EL (cell line): ENCODE results near the gene CDH12.
"Not testable (repeated sequence)": the region's sequence is repeated elsewhere in the genome, so short reads cannot be mapped to it uniquely, and the experiment has no call there.

Experiments
- DNase-seq: peaks from one replicate; pipeline ENCODE4 v3.0.0-alpha.2; 2016

CDH12 gene

DNA sequence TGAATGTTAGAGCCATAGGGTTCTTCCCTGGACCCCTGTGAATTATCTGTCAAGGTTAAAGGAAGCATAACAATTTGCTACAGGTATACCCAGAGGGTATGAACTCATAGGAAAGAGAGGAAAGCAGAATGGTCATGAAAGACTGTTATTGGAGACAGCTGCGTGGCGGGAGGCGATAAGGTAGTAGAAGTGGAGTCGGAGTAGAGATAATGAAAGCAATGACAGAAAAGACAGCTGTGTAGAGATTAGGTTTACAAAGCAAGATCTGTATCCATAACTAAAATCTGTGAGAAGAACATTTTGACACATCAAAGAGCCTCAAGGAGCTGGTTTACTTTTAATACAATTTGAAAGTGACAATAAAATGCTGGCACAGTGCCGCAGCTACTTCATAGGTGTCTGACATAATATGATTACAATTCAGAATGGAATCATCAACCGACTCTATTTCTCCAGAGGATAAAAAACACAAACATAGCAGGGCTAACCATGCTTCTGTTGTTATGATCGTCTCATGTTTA lies 603.9 kb downstream of the CDH12 start:
- no peak for DNase-seq

DNA sequence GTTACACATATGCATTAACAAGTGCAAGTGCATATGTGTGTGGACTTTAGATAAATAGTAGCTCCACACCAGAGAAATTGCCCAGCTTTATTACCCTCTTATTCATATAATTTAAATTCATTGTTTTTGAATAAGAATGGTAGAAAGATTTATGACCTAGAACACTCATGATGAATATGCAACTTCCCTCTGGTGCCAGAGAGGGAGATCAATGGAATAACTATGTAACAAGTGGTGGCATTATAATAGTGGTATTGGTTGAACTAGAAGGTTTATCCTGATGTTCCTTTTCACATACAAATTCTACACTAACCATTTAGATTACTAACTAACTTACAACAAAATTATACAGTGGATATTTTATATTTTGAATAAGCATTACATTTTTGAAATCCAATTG lies 607.4 kb downstream of the CDH12 start:
- DNase-seq = no peak

DNA sequence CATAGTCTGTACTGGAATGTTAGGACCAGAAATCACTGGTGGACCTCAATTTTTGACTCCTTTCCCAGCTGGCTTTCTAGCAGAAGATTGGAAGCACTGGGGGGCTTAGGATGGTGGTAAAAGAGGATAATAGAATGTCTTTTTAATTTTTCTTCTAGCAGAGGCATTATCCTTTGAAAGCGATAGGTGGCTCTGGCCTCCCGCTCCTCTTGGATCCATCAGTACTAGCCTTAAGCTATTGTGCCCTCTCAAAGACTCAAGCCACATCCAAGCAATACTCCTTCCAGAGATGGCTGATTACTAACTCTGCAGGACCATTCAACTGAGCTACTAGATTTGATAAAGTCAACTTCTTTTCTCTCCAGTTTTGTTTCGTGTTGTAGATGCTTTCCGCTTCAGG lies 610.6 kb downstream of the CDH12 start:
- no peak for DNase-seq

DNA sequence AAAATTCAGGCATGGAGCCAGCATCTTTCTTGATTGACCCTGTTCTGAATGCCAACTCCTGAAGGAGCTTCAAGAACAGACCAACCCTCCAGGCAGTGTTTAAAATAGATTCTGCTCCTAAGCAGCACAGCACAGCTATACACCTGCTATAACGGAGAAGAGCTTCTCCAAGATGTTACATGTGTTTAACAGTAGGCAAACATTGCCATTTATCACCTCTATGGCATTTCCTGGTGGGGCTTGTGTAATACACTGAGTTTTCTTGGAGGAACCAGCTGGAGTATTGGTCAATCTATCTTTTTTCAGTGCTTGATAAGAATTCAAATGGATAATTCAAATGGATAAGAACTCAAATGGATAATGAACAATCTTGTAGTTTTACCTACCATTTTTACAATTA lies 615.1 kb downstream of the CDH12 start:
- no peak for DNase-seq

DNA sequence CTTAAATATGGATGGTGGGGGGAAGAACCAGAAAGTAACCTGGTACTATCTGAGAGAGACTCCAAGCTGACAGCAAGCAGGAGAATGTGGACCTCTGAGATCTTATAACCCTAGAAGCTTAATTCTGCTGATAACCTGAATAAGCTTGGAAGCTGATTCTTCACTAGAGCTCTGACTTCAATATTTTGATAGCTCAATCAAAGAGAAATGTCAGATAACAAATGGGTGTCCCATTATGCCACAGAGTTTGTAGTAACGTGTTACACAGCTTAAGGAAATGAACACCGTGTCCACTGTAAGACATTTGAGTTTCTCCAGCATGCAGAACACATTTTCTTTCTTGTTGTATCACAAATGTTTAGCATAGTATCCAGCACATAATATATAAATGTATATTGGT lies 626.7 kb downstream of the CDH12 start:
- no peak for DNase-seq

DNA sequence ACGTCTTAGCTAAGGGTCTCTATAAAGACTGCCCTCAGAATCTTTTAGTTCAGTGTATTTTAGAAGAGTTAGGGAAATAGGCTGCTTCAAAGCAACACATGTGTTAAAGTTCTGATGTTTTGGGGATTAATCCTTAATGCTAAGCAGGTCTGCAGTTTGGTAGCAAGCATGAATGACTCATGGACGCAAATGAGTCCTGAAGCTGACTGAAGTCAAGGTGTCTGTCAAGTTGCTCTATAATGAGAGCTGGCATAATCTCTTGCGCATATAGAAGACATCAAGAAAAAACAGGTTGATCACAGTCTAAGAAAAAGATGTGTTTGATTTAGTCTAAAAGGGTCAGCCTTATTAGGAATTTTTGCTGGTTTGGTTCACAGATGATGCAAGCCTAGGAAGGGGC lies 630.1 kb downstream of the CDH12 start:
- DNase-seq = no peak

DNA sequence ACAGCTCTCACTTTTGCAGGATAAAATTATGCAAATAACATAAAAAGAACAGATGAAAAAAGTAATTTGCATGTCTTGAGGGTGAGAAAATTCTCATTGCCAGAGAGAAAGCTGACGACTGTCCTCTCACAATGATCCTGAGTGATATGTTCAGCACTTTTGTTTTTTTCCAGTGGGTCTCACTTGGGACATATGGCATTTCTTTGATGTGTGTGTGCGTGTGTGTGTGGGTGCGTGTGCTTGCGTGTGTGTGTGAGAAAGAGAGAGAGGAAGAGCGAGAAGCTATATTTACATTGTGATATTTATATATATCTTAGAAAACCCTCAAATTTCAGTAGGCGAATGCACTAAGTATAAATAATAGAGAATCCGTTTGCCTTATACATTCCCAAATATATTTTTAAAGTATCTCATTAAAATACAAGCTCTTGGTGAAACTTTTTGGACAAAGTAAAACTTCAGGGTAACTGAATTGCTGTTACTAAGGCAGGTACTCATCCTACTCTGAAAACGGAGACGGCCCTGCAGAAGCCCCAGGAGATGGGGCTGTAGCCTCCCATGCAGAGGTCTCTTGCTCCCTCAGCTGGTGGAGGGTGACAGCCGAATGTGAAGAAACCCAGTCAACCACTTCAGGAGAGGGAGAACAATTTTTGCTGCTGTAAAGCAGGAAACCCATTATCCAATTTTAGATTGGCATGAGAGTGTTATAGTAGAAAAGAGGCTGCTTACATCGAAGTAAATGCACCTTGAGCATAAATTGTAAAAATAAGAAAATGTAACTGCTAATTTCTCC lies 639.2 kb downstream of the CDH12 start:
- DNase-seq = not testable (repeated sequence)

DNA sequence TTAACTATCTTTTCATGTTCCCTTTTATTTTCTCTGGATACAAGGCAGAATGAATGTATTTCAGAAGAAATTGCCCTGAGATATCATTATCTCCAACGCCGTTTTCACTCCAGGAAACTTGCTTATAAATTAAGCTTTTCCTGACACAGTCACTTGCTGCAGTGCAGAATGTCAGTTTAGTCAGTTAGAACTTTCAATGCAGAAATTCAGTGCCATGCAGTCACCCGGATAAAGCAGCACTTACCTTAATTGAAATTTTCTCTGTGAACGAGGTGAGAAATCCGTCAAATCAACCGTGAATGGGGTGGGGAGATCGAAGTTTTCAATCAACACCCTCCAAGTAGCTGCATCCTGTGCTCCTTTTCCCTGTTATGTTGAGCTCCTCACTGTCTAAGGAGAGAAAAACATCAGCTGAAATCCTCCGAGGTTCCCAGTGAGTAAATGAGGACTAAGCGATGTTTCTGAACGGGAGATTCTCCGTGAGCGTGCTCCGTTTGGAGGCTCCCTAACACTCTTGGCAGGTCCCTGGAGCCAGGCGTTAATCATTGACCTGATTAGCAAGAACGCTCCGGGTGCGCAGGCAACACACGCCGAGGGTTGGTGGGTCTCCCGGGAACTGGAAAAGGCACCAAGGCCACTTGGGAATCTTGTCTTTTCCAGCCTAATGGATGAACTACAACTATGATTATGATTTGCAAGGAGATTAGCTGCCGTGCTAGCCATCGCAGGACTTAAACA lies 640.7 kb downstream of the CDH12 start:
- not testable (repeated sequence) for DNase-seq

DNA sequence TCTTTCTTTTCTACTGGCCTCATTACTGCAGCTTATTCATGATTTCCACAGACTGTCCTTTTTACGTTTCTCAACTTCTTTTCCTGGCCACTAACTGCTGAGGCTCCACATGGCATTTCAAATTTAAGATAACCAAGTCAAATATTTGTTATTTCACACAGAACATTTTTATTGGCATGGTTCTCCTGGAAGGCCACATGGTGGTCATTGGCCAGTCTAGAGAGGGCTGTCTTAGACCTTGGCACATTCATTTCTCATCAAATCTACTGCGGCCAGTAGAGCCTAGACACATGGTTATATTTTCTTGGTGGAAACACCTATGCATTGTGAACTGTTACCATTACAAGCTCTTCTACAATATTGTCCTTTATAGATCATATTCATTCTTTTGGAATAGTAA lies 644.7 kb downstream of the CDH12 start:
- not testable (repeated sequence) for DNase-seq

DNA sequence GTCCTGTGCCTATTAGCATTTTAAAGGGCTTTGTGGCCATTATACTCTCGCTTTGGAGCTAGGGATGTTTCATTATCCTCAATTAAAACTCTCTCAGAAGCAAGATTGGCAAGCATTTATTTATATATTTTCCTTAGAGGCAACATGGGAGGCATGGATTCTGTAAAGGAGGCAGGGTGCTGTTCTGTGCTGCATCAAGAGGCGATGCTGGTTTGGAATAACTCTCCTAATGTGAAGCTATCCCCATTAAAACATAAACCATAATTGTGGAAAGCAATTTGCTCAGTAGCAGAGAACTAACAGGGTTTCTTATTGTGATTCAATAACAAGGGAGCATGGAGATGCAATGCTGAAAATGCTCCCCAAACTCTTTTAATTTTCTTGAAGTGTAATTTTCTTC lies 664.5 kb downstream of the CDH12 start:
- DNase-seq = not testable (repeated sequence)

DNA sequence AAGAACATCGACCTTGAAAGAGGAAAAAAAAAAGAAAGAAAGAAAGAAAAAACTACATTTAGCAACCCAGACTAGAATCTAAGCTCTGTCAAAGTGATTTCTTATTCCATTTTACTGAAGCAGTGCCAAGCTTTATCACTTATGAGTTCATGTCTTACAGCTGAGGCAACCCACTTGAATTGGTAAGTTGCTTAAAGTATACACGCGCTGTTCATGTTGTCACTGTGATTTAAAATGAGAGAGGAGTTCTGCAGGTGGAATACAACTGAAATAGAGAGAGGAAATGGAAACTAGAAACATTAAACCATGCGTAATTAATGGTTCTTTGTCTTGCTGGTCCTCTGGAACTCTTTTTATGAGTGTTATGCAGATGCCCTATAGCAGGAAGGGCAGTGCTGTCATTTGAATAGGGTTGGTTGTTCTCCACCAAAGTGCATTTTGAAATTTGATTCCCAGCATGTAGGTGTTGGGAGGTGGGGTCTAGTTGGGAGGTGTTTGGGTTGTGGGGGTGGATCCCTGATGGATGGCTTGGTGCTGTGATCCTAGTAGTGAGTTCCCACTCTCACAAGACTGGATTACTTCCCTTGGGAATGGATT lies 665.4 kb downstream of the CDH12 start:
- DNase-seq = not testable (repeated sequence)

DNA sequence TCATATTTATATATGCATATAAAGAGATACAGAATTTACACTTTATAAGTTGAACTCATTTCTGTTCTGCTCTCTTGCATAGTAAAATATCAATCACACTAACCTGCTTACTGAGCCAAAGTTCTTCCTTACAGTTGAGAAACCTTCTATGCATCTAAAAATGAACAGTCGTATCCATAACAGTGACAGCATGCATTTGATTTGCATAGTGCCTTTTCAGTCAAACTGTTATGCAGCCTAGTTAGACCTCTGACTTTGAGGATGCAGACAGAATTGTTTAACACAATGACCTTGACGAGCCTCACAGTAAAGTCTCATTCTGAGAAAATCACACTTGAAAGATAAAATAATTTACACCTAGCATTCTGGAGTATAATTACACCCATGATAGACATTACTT lies 683.9 kb downstream of the CDH12 start:
- not testable (repeated sequence) for DNase-seq

DNA sequence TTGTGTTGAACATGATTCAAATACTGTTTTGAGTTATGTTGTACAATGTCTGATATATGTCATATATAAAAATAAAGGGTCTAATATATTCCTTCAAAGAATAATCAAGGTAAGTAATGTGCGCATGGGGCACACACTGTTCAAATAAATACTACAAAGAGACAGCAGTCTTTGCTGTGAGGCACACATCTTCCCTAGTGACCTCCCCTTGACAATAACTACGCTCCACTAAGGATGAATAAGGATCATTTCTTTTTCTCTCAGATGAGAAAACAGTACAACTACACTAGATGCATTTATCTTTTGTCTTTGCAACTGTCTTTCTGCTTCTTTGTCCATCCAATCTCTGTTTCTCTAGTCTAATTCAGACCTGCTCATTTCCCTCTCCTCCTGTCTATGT lies 684.4 kb downstream of the CDH12 start:
- not testable (repeated sequence) for DNase-seq

DNA sequence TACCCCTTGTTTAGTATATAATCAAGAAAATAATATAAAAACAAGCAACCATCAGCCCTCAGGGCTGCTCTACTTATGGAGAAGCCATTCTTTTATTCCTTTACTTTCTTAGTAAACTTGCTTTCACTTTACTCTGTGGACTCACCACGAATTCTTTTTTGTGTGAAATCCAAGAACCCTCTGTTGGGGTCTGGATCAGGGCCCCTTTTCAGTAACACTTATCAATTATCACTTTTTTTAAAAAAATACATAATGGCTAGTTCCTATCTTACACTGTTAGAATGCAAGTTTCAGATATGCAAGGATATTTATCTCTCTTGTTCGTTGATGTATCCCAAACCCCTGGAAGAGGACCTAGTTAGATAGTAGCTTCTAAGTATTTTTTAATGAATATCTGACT lies 687.2 kb downstream of the CDH12 start:
- not testable (repeated sequence) for DNase-seq

DNA sequence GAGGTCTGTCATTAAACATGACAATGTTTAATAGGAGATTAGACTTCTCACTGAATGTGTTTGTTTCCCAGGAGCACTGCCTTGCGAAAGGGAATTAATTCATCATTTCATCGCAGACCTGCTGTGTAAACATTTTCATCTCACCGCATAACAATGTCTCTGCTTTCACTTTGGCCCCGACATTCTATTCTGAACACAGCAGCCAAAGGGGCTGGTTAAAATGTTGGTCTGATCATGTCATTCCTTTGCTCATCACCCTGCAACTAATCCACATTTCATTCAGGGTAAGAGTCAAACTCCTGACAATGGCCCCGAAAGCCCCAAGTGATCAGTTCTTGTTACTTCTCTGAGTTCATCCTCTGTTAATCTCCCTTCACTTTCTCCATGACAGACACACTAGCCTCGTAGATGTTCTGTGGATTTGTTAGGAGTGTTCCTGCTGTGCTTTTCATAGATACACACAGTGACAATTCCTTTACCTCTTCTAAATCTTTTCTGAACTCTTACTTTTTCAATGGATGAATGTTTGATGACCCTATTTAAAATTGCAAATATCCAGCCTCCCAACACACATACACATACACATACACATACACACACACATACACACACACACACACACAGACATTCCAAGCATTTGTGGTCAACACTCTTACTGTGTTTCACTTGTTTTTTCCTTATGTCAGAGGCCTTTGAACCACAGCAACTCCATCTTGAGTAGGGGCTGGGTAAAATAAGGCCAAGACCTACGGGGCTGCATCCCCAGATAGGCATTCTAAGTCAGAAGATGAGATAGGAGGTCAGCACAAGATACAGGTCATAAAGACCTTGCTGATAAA lies 688.0 kb downstream of the CDH12 start:
- DNase-seq = not testable (repeated sequence)

DNA sequence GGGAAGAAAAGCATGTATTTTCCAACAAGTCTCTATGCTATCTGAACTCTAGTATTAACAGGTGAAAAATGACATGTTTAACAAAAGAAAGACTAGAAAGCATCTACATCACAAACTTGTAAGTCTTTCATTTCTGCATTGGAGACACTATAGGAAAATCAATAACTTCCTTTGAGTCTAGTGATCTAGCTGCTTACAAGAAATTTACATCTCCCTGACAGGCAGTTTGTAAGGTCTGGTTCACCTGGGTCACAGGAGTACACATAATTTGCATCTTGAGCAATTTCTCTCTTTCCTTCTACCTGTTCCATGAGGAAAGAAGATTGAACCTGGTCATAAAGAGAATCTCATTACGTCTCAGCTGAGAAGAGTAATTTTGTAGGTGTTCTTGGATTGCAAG lies 696.2 kb downstream of the CDH12 start:
- DNase-seq = not testable (repeated sequence)

DNA sequence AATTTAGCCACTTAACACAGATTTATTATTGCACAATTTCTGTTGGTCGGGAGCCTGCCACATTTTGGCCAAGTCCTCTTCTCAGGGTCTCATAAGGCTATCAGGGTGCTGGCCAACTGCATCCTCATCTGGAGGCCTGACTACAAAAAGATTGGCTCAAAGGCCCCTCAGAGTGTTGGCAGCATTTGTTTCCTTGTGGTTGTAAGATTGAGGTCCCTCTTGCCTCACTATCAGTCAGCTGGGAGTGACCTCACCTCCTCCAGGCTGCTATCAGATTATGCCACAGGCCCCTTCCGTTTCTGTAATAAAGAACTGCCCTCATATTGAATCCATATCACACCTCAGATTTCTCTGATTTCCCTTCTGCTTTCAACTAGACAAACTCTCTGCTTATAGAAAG lies 698.4 kb downstream of the CDH12 start:
- DNase-seq = not testable (repeated sequence)

DNA sequence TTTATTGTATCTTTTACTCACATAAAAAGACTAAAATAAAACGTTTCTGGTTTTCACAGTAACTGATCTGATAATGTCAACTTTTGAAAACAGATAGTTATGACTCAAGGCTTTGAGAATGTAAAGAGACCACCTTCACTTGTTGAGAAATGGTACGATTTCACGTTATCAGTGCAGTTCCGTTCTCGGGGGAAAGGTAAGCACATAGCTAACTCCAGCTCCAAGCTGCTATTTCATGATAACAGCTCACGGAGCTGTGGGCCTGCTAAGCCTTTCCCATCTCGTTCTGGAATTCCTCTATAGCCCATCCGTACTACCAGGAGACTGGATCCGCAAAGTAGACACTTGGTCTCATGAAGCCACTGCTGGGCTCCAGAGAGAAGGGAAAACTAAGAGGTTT lies 701.3 kb downstream of the CDH12 start:
- not testable (repeated sequence) for DNase-seq

DNA sequence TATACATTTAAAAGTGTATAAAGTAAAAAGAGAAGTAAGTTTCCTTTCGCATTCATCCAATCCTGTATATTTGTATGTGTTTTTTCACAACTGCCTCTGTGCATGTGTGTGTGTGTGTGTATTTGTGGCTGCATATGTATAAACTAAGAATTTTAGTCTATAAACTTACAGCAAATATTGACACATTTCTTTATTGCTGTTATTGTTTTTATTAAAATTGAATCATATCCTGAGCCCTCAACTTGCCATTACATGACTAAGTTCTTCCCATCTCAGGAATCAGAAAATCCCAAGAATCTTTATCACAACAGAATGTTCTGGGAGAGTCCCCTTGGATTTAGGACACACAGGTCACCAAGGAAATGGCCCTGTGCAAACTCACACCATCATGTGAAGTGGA lies 712.7 kb downstream of the CDH12 start:
- not testable (repeated sequence) for DNase-seq

DNA sequence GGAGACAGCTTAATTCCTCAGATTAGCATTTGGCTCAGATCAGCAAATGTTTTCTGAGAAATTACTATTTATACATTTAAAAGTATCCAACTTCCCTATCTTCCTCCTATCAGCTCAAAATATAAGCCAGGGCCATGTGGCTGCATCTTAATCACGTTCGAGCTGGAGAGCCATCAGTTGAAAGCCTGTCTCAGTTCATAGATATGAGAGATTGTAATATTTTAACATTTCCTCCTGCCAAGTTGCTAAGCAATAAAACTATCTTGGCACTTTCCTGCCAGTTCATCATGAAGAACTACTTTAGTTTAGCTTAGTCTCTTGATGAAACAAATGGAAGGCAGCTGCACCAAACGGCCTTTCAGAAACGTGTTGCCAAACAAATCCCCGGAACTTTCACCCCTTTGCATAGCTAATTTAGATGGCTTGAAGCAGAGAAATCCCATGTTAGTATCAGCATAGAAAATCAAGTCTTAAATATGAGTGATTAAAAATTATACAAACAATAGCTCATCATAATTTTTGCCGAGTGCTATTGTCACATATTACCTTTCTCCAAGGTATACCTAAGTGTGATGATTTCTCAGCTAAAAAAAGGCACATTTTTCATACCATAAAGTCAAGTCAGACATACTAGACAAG lies 713.4 kb downstream of the CDH12 start:
- not testable (repeated sequence) for DNase-seq

DNA sequence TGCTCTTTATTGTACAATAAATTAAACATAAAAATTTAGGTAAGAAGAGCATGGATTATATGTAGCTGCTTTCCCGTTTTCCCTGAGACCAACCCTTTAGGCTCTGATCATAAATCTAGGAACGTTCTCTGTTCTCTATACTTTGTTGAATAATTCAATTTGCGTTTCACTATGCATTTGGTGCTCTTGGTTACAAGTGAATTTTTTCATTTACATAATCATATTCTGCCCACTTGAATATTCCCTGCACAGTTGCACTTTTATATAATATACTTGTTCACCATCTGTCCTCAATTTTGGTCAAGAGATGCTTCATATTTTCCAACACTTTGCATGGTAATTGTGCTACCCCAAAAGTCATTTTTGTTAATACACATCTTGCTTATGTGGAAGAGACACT lies 741.8 kb downstream of the CDH12 start:
- DNase-seq = no peak

DNA sequence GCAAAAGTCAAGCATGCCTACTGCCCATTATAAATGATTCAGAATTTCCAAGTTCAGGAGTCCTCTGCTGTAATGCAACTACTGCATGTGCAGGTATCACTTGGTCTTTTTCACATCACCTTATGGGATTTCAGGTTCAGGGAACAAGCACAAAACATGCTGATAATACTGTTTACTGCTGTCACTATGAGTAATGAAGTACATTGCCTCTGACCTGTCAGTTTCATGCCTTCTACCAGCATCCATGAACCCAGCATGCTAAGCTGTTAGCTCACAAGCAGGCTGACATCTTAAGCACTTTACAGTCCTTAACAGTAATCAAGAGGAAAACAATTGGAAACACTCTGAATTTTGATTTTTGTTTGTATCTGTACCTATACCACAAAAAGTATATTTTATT lies 743.8 kb downstream of the CDH12 start:
- DNase-seq = no peak
